DMS 273 (cell line): ENCODE data around the gene PRLHR.
"Not testable (repeated sequence)": the region's sequence is repeated elsewhere in the genome, so short reads cannot be mapped to it uniquely, and the experiment has no call there.

Experiments
- DNase-seq: peaks from one replicate; lab custom pipeline; 2025; ENCODE audit not compliant: unreplicated experiment; lab: John Stamatoyannopoulos, UW

PRLHR gene

DNA sequence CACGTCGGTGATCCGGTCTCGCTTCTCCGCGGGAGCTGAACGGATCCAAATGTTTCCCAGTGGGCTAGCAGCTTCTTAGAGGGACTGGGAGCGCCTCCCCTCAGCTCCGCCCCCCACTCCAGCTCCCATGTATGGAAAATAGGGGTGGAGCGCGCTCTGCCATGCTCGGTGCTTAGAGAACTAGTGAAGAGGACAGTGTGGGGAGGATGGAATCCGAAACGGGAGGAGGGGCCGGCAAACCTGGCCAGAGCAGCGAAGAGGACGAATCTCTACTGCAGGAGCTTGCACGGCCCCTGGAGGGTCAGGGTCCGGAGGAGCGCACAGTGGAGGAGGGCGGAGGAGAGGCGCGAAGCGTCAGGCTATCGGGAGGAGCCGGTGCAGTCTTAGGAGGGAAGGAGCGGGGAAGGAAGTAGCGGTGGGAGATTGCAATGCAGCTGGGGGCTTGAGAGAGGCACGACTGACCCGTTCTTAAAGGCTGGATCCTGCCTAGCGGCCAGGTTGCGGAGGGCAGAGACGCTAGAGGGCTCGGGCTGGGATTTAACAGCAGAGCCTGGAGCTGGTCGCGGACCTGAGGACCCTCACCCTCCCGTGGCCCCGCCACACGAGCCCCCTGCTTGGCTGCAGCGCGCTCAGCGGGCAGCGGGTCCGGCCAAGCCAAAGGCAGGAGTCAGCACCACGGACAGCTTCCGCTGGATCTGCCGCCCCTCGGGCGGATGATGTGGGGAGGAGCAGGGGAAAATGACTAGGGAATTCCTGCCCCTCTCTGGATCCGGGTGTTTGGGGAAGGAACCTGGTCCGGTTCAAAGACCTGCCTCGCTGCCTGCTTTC is at the start of gene PRLHR:
Gene PRLHR (minus strand): TSS at position 51 of the 828 bp plus-strand sequence. CDS start 404 bp downstream, outside the sequence.
- DNase-seq = peak; percentile 11

- DNase-seq = no peak
Observed at GRCh38 chr10:118642228-118642627, 46.8 kb upstream of the PRLHR start.

DNA sequence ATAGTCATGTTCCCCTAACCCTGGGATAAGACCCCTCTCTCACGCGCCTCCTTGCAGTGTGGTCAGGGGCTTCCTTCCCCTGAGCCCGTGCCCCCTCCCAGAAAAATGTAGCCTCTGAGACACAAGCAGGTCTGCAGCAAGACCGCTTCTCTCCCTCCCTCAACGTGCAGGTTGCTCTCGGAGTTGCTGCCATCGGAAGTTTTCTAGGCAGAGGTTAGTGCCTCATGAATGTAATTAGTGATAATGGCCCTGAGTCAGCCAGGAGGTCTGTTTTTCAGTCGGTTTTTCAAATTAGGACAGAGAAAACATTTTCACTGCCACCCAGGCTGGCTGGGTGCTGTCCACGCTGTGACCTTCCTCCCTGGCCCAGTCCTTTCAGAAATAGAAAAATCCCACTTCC is 43.2 kb upstream of the PRLHR start:
- no peak for DNase-seq

- peak; percentile 74 for DNase-seq
Observed at GRCh38 chr10:118635674-118636402, 40.4 kb upstream of the PRLHR start.

DNA sequence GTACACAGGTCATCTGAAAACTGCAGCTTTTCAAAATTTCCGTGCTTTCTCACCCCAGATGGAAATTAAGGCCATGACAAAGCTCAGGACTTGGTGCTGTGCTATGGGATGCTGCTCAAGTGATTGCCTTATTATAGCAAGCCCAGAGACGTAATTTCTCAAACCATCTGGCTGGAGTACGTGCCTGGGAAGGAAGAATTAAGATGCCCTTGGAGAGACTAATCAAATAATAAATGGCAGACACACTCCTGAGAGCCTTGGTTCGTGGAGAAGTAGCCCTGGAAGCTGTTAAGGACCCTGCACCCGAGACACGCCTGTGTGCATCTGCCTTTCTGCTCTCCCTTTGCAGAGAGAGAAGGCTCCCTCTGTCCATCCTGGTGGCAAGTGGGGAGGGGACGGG is 38.3 kb upstream of the PRLHR start:
- no peak for DNase-seq

DNA sequence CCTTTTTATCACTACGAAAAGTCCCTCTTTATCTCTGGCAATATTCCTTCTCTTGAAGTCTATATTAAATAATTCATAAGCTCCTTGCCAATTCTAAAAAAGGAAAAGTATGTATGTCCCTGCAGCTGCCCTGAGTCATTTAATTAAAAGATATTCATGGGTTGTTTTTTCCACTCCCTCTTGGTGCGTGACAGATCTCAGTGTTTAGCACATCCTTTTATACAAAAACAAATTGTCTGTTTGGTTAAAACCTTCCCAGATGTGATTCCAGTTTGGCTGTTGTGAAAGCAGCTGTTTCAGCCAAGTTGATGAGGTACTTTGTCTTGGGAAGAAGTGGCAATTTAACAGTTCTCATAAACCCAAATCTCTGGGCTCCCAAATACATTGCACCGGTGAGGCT is 33.8 kb upstream of the PRLHR start:
- DNase-seq = no peak

- DNase-seq = no peak
Observed at GRCh38 chr10:118628397-118628796, 32.9 kb upstream of the PRLHR start.

GRCh38 chr10:118626953-118627352 is 31.5 kb upstream of the PRLHR start:
- no peak for DNase-seq

GRCh38 chr10:118625504-118625903 is 30.1 kb upstream of the PRLHR start:
- DNase-seq = no peak

- no peak for DNase-seq
Observed at GRCh38 chr10:118624747-118625146, 29.3 kb upstream of the PRLHR start.

GRCh38 chr10:118621304-118621942 is 26.0 kb upstream of the PRLHR start:
- DNase-seq = no peak

- not testable (repeated sequence) for DNase-seq
Observed at GRCh38 chr10:118613863-118614262, 18.4 kb upstream of the PRLHR start.

- no peak for DNase-seq
Observed at GRCh38 chr10:118610577-118610976, 15.1 kb upstream of the PRLHR start.

- no peak for DNase-seq
Observed at GRCh38 chr10:118607768-118608354, 12.4 kb upstream of the PRLHR start.

DNA sequence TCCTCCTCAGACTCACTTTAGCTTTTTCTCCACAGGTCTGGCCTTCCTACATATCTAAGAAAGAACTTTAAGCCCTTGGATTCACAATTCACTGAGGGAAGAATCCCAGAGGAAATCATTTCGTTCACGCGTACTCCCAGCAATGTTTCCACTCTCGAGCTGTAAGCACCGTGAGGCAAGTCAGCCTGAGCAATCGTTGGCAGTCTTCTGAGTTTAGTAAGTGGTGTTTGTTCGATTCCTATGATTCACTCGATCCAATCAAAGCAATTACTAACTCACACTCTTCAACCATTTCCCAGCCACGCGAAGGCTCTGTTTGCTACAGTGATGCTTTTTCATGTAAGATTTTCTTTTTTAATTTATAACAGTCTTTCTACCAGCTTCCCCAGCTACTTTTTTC is 10.2 kb upstream of the PRLHR start:
- DNase-seq = no peak

DNA sequence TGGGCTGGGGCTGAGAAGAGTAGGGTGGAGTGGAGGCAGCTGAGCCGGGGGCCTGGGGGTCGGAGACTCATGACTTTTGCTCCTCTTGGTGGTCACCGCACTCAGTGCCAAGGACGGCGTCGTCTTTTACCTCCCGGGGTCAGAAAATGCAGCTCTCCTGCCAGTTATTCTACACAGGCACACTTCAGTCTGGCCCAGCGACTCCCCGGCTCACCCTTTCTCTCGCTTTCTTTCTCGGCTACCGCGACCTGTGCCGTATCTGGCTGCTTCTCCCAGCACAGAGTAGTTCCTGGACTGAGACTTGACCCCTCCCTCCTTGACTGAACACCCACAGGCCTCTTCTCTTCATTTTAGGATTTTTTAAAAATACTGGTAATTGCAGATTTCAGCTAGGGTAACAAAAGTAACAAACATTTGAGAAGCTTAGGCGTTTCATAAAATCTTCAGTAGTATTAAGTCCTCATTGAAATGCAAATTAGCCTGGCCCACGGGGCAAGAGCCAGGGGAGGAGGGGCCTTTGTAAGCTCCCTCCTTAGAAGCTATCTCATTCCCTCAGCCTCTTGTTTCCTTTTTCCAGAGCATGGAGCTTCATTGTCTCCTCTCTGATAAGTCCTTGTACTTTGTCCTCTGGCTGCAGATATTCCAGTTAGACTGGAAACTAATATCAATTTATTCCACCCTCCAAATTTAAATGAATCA is 1.1 kb upstream of the PRLHR start:
- DNase-seq = peak; percentile 31

- DNase-seq = no peak
Observed at GRCh38 chr10:118595064-118595420, 406 bp downstream of the PRLHR start.

GRCh38 chr10:118594392-118595063 is 920 bp downstream of the PRLHR start:
- no peak for DNase-seq

- peak; percentile 92 for DNase-seq
Observed at GRCh38 chr10:118592675-118593330, 2.6 kb downstream of the PRLHR start.

GRCh38 chr10:118590334-118590733 is 5.1 kb downstream of the PRLHR start:
- DNase-seq = peak; percentile 87
